Prostate gland (tissue), 2 donors: Measurements from ENCODE around the gene TGM2. TPM values are rescaled to one million over a fixed set of nuclear protein-coding genes. Genes with fewer than 3 reads are reported as not detected.

Source experiments
- DNase-seq: peaks from one replicate; pipeline ENCODE4 v3.0.0-alpha.2; 2019; ENCODE audit warnings: low spot score
- H3K27ac ChIP-seq, 2 donors: fragments of 200-600 bp; sonication (generic); 2 replicates each; pipeline ENCODE4 v1.5.1; 2017 to 2019
- H3K27me3 ChIP-seq: fragments of 200-600 bp; sonication (generic); replicated peaks from 2 replicates; pipeline ENCODE4 v1.5.1; 2019; ENCODE audit not compliant: insufficient read depth
- H3K36me3 ChIP-seq, 2 donors: fragments of 200-600 bp; sonication (generic); 1 replicate in 1 of 2; 2 replicates in 1 of 2; pipeline versions ENCODE4 v1.5.1 to v1.8.1; 2017 to 2019
- H3K4me1 ChIP-seq: fragments of 200-600 bp; sonication (generic); replicated peaks from 2 replicates; pipeline ENCODE4 v1.5.1; 2019
- H3K4me3 ChIP-seq, 2 donors: fragments of 200-600 bp; sonication (generic); 2 replicates each; pipeline ENCODE4 v1.5.1; 2017 to 2019
- H3K9me3 ChIP-seq: fragments of 200-600 bp; sonication (generic); 2 replicates; pipeline ENCODE4 v1.5.1; 2017
- CTCF ChIP-seq, 4 experiments: fragments of 200-600 bp in 2 of 4; fragments of 450-650 bp in 2 of 4; sonication (generic) in 2 of 4; IDR thresholded peaks; 1 replicate in 3 of 4; 2 replicates in 1 of 4; pipeline ENCODE4 v1.5.1; 2016 to 2019; ENCODE audit warnings: antibody characterized with exemption in 4 of 4, mild to moderate bottlenecking in 2 of 4, moderate library complexity in 2 of 4
- POLR2A ChIP-seq: fragments of 450-650 bp; IDR thresholded peaks from one replicate; pipeline ENCODE4 v1.6.1; 2016; ENCODE audit warnings: antibody characterized with exemption, mild to moderate bottlenecking
- POLR2AphosphoS5 ChIP-seq: sonication (generic); formaldehyde crosslinking; IDR thresholded peaks from one replicate; pipeline ENCODE4 v1.6.1; 2017; ENCODE audit warnings: antibody characterized with exemption
- WGBS: methylation state at CpG from one replicate; pipeline ENCODE4 v1.1.5; 2018; 5-methylcytosine and 5-hydroxymethylcytosine counted together
- intact Hi-C: fragments of 100-400 bp; cut with DNase I; formaldehyde crosslinking; loops from one replicate; pipeline ENCODE4 v1.14.2; 2022
- total RNA-seq, 2 donors: library from RNA; depleted of rRNA; stranded (reverse); fragments of >200 nt; gene quantifications; one replicate each; pipeline ENCODE4 v1.1.0, GENCODE V29; 2016

The TGM2 gene
- total RNA-seq, 2 donors from 2014 or later, result 39.6 to 157 TPM

GRCh38 chr20:38211200-38212097, 46.4 kb upstream of the TGM2 start:
- Histone ChIP-seq H3K27me3 (no peaks in the 10 kb centered on the region), H3K4me1 (no peaks in the 10 kb centered on the region), H3K36me3 (no peaks in the 10 kb centered on the region), H3K27ac (no peak overlapping the region), H3K9me3 (no peaks in the 10 kb centered on the region), H3K4me3 (no peak overlapping the region)
- no peak for DNase-seq
- 56% methylated on average over 9 of the region's 9 CpGs for WGBS
- intact Hi-C loops, result no loop called here
- no peak for TF ChIP-seq POLR2A
- TF ChIP-seq CTCF (IDR thresholded peaks at IDR 0.05), result no peak
- TF ChIP-seq POLR2AphosphoS5, result no peak

- DNase-seq, result no peak
- 53% methylated on average over 6 of the region's 6 CpGs for WGBS
- Histone ChIP-seq H3K27ac (no peak overlapping the region), H3K4me3 (no peak overlapping the region), H3K36me3 (no peaks in the 10 kb centered on the region), H3K4me1 (no peaks in the 10 kb centered on the region), H3K27me3 (no peaks in the 10 kb centered on the region), H3K9me3 (no peaks in the 10 kb centered on the region)
- TF ChIP-seq POLR2A (no peak), CTCF (IDR thresholded peaks at IDR 0.05) (no peak), POLR2AphosphoS5 (no peak)
- intact Hi-C loops, result no loop called here
Measured at GRCh38 chr20:38210741-38211140, 45.7 kb upstream of the TGM2 start.

DNA sequence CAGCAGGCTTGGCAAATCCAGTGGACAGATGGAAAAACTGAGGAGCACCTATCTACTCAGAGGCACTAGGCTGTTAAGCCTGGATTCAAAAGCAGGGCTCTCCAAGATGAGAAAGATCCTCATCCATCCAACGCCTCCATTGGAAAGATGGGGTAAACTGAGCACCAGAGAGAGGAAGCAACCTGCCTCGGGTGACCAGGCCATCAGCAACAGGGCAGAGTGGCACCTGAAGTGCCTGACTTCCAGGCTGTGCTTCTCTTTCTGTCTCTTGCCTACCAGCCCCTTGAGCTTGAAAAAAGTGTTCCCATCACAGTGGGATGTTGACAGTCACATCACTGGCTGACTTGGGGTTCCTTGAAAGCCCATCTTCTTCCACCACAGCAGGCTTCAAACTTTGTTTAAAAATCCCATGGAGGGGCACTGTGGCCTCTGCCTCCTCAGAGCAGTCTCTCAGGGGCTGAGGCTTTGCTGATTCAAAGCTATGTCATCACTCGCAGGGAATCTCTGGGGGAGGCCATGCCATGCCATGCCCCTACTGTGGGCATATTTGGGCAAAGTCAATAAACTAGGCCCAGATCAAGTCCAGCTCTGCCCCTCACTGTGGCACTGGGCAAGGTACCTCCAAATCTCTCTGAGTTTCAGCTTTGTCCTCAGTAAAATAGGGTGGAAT, 44.8 kb upstream of the TGM2 start:
- Histone ChIP-seq H3K27ac (no peak overlapping the region), H3K4me3 (no peak overlapping the region), H3K27me3 (no peaks in the 10 kb centered on the region), H3K9me3 (no peaks in the 10 kb centered on the region), H3K36me3 (no peaks in the 10 kb centered on the region), H3K4me1 (no peaks in the 10 kb centered on the region)
- intact Hi-C loops, result no loop called here
- no peak for DNase-seq
- WGBS, result 84% methylated on average over 3 of the region's 3 CpGs
- TF ChIP-seq POLR2AphosphoS5 (no peak), CTCF (IDR thresholded peaks at IDR 0.05) (no peak), POLR2A (no peak)

GRCh38 chr20:38209054-38209675, 44.1 kb upstream of the TGM2 start:
- TF ChIP-seq POLR2AphosphoS5 (no peak), CTCF (IDR thresholded peaks at IDR 0.05) (no peak), POLR2A (no peak)
- Histone ChIP-seq H3K4me1 (no peaks in the 10 kb centered on the region), H3K4me3 (no peak overlapping the region), H3K27ac (no peak overlapping the region), H3K27me3 (no peaks in the 10 kb centered on the region), H3K36me3 (no peaks in the 10 kb centered on the region), H3K9me3 (no peaks in the 10 kb centered on the region)
- intact Hi-C loops, result no loop called here
- WGBS, result 59% methylated on average over 4 of the region's 4 CpGs
- DNase-seq, result no peak
